Hematopoietic multipotent progenitor cell (in vitro differentiated cells): ENCODE measurements around the gene TAS2R60. TPM values are rescaled to one million over a fixed set of nuclear protein-coding genes. Genes with fewer than 3 reads are reported as not detected.
"Not testable (repeated sequence)": the region's sequence is repeated elsewhere in the genome, so short reads cannot be mapped to it uniquely, and the experiment has no call there.

Experiments
- DNase-seq, 3 donors: peaks; one replicate each; pipeline ENCODE4 v3.0.0-alpha.2; 2011 to 2015; ENCODE audit warnings: low read depth in 2 of 3, low spot score in 2 of 3
- total RNA-seq: library from RNA; depleted of rRNA; stranded (reverse); fragments of >200 nt; gene quantifications from one replicate; pipeline ENCODE4 v1.2.3, GENCODE V29; 2012

The TAS2R60 gene
- total RNA-seq, 1 donor, result 0.27 TPM

DNA sequence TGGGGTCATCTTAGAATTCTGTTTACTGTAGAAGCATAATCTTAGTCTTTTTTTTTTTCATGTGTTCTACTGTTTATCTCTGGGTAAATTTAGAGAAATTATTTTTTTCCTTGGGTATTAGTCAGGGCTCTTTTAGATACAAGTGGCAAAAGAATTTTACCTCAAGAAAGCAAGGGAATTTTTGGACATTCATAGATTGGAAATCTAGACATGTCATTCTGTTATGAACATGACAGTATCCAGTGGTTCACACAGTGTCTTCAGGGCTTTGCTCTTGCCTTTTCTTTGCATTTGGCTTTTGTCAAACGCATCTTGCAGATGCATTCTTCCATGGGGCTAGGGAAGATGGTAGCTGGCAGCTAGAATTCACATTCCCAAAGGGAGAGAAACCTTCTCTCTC, 20.7 kb downstream of the TAS2R60 start:
- DNase-seq, result no peak

DNA sequence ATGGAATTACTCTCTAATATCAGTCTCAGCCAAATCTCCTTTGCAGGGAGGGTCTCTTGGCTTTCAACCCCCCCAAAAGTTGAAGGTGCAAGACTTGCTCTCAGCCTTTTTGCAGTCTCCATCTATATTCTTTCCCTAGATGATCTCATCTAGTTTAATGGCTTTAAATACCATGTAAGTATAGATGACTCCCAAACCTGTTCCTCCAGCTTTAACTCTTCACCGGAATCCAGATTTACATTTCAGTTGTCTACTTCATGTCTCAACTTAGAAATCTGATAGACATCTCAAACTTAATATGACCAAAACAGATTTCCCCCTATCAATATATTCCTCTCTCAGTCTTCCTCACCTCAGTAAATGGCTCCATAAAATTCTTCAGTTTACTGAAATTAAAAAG, 24.5 kb downstream of the TAS2R60 start:
- no peak for DNase-seq

- not testable (repeated sequence) for DNase-seq
These were observed 28.9 kb downstream of the TAS2R60 start for GRCh38 chr7:143472071-143472689.

GRCh38 chr7:143477501-143478150, 34.4 kb downstream of the TAS2R60 start, which contains the start of gene TAS2R41:
TSS of gene TAS2R41 (plus strand) at chr7:143477873. CDS start at chr7:143477873, 0 bp downstream.
- no peak for DNase-seq

DNA sequence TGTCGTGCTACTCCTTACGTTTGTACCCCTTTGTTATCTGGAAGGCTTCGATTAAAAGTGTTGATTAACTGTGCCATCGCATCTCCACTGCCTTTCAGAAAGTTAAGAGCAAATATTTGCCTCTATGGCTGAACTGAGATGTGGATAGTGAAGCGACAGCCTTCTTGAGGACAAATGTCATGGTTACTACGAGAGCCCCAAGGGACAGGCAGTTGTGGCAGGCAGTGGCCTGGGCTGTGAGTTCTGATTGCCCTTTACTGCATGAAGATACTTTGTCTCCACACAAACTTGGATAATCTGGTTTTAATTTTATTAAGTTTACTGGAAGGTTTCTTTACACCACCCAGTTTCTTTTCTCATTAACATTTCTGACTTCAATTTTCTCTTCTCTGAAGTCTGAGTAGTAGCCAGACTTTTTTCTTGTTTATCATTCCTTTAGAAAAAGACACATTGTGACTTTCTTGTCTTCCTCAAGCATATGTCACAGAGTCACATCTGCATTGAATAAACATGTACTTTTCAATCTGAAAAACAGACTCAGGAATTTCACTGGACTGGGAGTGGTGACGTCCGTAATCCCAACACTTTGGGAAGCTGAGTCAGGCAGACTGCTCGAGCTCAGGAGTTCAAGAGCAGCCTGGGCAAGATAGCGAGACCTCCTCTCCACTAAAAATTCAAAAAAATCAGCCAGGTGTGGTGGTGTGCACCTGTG, 36.0 kb downstream of the TAS2R60 start:
- DNase-seq, result no peak

GRCh38 chr7:143480501-143480900, 37.2 kb downstream of the TAS2R60 start:
- no peak for DNase-seq

DNA sequence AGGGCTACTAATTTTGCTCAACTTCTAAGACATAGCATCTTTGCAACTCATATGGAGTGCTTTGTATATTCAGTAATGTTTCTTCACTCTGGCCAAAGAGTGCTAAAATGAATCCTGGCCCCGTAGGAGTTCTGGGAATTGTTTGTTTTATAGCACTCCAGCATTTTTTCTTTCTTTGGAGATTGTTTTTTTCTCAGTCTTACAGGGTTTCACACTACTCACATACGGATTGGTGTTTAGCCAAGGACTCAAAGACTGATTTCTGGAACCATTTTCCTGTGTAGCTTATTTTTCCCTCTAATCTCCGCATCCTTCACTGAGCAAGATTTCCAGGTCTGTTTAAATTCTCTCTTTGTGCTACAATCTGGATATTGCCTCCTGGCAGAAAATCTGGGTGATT, 40.9 kb downstream of the TAS2R60 start:
- DNase-seq, result no peak

DNA sequence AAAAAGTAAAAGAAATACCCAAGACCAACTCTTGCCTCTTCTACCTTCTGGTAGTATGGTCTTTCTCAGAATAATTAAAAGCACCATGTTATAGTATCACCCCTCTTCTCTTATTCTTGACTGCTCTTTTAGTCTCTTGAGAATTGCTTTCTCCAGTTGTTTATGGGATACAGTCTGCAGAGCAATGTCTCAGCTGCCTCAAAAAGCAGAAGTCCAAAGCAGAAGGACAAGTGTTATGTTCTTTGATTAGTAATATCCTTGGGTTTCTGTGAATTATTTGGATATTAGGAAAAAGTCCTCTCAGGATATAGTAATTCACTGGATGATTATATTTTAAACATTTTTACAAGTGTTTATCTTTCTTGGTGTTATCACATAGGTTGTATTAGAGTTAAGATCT, 41.8 kb downstream of the TAS2R60 start:
- DNase-seq, result peak in 1 of 3 donors; percentile 42

DNA sequence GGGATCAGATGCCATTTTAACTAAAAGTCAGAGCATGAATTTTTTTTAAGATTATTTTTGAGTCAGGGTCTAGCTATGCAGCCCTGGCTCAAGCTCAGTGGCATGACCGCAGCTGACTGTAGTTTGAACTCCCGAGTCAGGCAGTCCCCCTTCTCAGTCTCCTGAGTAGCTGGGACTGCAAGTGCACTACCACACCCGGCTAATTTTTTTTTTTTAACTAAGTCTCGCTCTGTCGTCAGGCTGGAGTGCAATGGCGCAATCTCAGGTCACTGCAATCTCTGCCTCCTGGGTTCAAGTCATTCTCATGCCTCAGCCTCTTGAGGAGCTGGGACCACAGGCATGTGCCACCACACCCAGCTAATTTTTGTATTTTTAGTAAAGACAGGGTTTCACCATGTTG, 42.2 kb downstream of the TAS2R60 start:
- no peak for DNase-seq

DNA sequence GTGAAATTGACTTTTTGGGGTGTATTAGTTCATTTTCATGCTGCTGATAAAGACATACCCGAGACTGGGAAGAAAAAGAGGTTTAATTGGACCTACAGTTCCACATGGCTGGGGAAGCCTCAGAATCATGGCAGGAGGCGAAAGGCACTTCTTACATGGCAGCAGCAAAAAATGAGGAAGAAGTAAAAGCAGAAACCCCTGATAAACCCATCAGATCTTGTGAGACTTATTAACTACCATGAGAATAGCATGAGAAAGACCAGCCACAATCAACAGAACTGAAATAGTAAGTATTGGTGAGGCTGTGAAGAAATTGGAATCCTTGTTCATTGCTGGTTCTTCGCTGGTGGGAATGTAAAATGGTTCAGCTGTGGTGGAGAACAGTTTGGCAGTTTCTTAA, 43.0 kb downstream of the TAS2R60 start:
- not testable (repeated sequence) for DNase-seq

GRCh38 chr7:143487061-143487460, 43.8 kb downstream of the TAS2R60 start:
- no peak for DNase-seq

DNA sequence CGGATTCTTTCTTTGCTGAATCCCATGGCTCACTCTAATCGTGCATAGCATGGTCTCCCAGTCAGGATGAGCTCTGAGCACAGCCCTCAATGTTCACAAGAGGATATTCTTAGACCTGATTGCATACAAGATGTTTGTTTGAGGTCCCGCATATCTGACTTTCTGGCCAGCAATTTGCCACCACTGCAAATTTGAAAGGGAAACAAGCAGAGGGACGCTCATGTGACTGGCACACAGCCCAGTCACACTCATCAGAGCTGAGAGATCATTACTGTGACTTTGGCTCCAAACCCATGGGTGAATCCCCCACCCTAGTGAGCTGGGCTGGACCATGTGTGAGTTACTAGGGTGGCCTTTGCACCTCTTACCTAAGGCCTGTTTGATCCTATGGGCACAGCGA, 44.3 kb downstream of the TAS2R60 start:
- DNase-seq, result peak in 1 of 3 donors; percentile 51

GRCh38 chr7:143490717-143491306, 47.6 kb downstream of the TAS2R60 start:
- DNase-seq, result peak in 2 of 3 donors; percentile 38 to 52

- DNase-seq, result peak in 2 of 3 donors; percentile 55 to 60
These were observed 48.8 kb downstream of the TAS2R60 start for GRCh38 chr7:143492043-143492471.

DNA sequence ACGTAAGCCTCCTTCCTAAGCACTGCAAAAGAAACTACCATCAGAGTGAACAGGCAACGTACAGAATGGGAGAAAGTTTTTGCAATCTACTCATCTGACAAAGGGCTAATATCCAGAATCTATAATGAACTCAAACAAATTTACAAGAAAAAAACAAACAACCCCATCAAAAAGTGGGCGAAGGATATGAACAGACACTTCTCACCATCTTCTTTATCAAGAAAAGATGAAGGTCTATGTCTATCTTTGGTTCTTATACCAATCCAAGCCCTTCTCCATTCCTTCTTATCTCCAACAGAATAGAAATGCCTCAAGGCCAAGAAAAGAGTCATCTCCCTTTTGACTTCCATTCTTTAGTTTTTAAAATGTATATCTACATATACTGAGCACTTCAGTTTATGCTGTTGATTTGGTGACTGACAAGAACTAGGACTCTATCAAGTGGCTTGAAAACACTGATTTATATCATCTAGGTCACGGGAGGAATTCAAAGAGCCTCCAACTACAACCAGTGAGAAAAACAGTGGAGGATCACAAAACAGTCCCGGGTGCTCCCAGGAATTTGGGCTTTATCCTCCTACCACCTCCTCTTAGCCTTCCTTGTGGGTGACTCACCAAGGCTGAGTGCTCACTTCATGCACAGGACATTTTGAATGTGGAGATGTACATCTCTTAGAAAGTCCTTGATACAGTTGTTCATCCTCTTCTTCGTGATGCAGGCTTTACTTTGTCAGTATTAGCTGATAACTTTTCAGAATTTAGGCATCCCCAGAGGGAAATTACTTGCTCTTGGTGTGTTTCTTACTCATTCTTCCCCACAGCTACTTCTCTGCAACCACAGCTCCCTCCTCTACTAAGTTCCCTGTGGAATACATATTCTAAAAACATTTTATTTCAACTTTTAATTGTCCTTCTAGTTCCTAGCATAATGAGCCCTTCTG, 49.8 kb downstream of the TAS2R60 start:
- no peak for DNase-seq

DNA sequence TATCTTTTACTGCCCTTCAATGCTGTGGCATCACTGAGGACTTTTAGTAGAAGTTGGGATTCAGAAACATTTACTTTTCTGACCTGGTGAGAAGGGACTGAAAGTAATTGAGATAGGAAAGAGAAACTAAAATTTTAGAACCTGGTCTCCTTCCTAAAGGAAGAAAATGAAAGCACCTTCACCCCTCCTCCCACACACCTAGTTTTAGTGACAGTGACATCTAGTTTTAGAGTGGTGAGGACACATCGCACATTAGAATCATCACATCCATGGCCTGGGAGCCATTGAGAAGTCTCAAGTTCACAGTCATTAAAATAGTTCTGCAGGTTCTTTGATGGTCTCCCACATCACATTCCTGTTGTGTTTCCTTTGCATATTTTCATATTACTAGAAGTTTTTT, 50.5 kb downstream of the TAS2R60 start:
- DNase-seq, result no peak
